ENCODE data around the gene CRACDL.

Gene CRACDL

GRCh38 chr2:98926601-98927000, 9.4 kb downstream of the CRACDL start:
- DNase-seq, result no peak

- no peak for DNase-seq
Observed at GRCh38 chr2:98924910-98925309, 11.1 kb downstream of the CRACDL start.

GRCh38 chr2:98924038-98924830, 11.8 kb downstream of the CRACDL start:
- no peak for DNase-seq

- DNase-seq, result no peak
Observed at GRCh38 chr2:98923244-98923940, 12.6 kb downstream of the CRACDL start.

GRCh38 chr2:98921062-98921461, 15.0 kb downstream of the CRACDL start:
- DNase-seq, result no peak

GRCh38 chr2:98917031-98917471, 19.0 kb downstream of the CRACDL start:
- DNase-seq, result no peak

- DNase-seq, result no peak
Observed at GRCh38 chr2:98915751-98916358, 20.2 kb downstream of the CRACDL start.

GRCh38 chr2:98914713-98915580, 21.1 kb downstream of the CRACDL start:
- DNase-seq, result no peak

- no peak for DNase-seq
Observed at GRCh38 chr2:98913916-98914712, 21.9 kb downstream of the CRACDL start.

- no peak for DNase-seq
Observed at GRCh38 chr2:98912957-98913915, 22.8 kb downstream of the CRACDL start.

GRCh38 chr2:98912221-98912851, 23.7 kb downstream of the CRACDL start:
- no peak for DNase-seq

- no peak for DNase-seq
Observed at GRCh38 chr2:98911376-98912154, 24.5 kb downstream of the CRACDL start.

GRCh38 chr2:98911126-98911375, 25.0 kb downstream of the CRACDL start:
- no peak for DNase-seq

- no peak for DNase-seq
Observed at GRCh38 chr2:98910349-98911125, 25.5 kb downstream of the CRACDL start.

GRCh38 chr2:98909317-98910211, 26.5 kb downstream of the CRACDL start:
- DNase-seq, result no peak

- DNase-seq, result no peak
Observed at GRCh38 chr2:98908931-98909316, 27.1 kb downstream of the CRACDL start.

GRCh38 chr2:98907966-98908905, 27.8 kb downstream of the CRACDL start:
- no peak for DNase-seq
